Astrocyte (in vitro differentiated cells and primary cell): ENCODE results near the gene REEP6.

ENCODE experiments used
- CTCF ChIP-seq: IDR thresholded peaks from 2 replicates; pipeline ENCODE4 v1.5.1; 2011; ENCODE audit warnings: low read depth, mild to moderate bottlenecking, inconsistent platforms, low read length, moderate library complexity; ENCODE audit not compliant: insufficient read depth
- EZH2 ChIP-seq: IDR thresholded peaks from 2 replicates; pipeline ENCODE4 v1.6.1; 2012; ENCODE audit warnings: mild to moderate bottlenecking, low read length, inconsistent platforms; ENCODE audit not compliant: insufficient read depth

GRCh38 chr19:1528596-1529429 lies 37.8 kb downstream of the REEP6 start:
- no peak for TF ChIP-seq CTCF
- no peak for TF ChIP-seq EZH2
